Measurements from ENCODE around the gene CABP4. TPM values are rescaled to one million over a fixed set of nuclear protein-coding genes. Genes with fewer than 3 reads are reported as not detected.

CABP4 gene
- total RNA-seq, 1 experiment from 2014 or later: not detected

GRCh38 chr11:67417425-67417824 is 37.7 kb upstream of the CABP4 start:
- Histone ChIP-seq H3K4me2 (ENCODE audit: low read length) (no peak overlapping the region), H3K9me3 (ENCODE audit: control insufficient read depth in 1 of 2, insufficient read depth in 1 of 2, low read depth in 1 of 2, low read length in 2 of 2) (no peaks in the 10 kb centered on the region), H2AFZ (ENCODE audit: low read depth, low read length, poor library complexity, severe bottlenecking) (no peak overlapping the region), H3K36me3 (ENCODE audit: control insufficient read depth in 1 of 2, insufficient read depth in 2 of 2, low read length in 2 of 2) (no peaks in the 10 kb centered on the region), H4K20me1 (ENCODE audit: insufficient read depth) (no peaks in the 10 kb centered on the region), H3K79me2 (ENCODE audit: insufficient read depth, low read length) (no peaks in the 10 kb centered on the region), H3K27ac (ENCODE audit: low read depth, low read length) (no peak overlapping the region), H3K27me3 (ENCODE audit: insufficient read depth, low read length) (no peaks in the 10 kb centered on the region), H3K9me2 (ENCODE audit: insufficient read depth) (no peaks in the 10 kb centered on the region), H3K4me3 (replicated peaks in 1 of 2; ENCODE audit: low read depth in 1 of 2, low read length in 2 of 2) (no peak overlapping the region), H3K9ac (ENCODE audit: low read length) (no peak overlapping the region), H3K4me1 (ENCODE audit: control insufficient read depth in 1 of 2, insufficient read depth in 2 of 2, low read length in 2 of 2) (peaks cover 19 to 47% of the 10 kb centered on the region in 2 experiments; a peak in 3 of 4 replicates)
- BruUV-seq (replicated peaks): no TSS peak
- ChIA-PET CTCF (interaction anchor here (1.8 kb wide), 1 partner anchor 16 kb away, joined by 8 read pairs; the partner anchor contains the start of gene PPP1CA), POLR2A (no interaction called here), RAD21 (ENCODE audit: low non-redundant PET in 1 of 2, low total read pairs in 2 of 2, uncharacterized antibody in 2 of 2, unreplicated experiment in 2 of 2) (no interaction called here)
- intact Hi-C loops (cut with micrococcal nuclease): no loop called here
- TF ChIP-seq FOSL1 (IDR thresholded peaks at IDR 0.05; ENCODE audit: low read depth) (no peak), EZH2phosphoT487 (IDR thresholded peaks at IDR 0.05; ENCODE audit: borderline replicate concordance) (no peak), REST (IDR thresholded peaks at IDR 0.05; ENCODE audit: low read depth) (no peak), YY1 (IDR thresholded peaks at IDR 0.05; ENCODE audit: extremely low read depth, insufficient replicate concordance, low read depth, low read length) (no peak), CTCF (IDR thresholded peaks at IDR 0.05 in 2 of 3, conservative IDR thresholded peaks at IDR 0.05 in 1 of 3; ENCODE audit: borderline replicate concordance in 1 of 3, insufficient read depth in 1 of 3, low read depth in 2 of 3, low read length in 2 of 3) (no peak), ATF3 (IDR thresholded peaks at IDR 0.05) (no peak), MAX (IDR thresholded peaks at IDR 0.05) (no peak)
- DNase-seq (ENCODE audit: low read depth, low spot score): no peak
- ATAC-seq: no peak

Data from HCT116 (cell line).